IPS DF 4.7 (cell line): ENCODE data around the gene GHRH.

Source experiments
- DNase-seq: peaks from one replicate; pipeline ENCODE4 v3.0.0-alpha.2; 2013; ENCODE audit warnings: low spot score; ENCODE audit errors: extremely low read depth

Gene GHRH

GRCh38 chr20:37263686-37264085, 2.1 kb upstream of the GHRH start:
- DNase-seq = no peak

- no peak for DNase-seq
Measured at GRCh38 chr20:37262505-37262904, 891 bp upstream of the GHRH start.

GRCh38 chr20:37260923-37261322, 691 bp downstream of the GHRH start:
- DNase-seq = no peak

GRCh38 chr20:37259865-37260264, 1.7 kb downstream of the GHRH start:
- DNase-seq = no peak

GRCh38 chr20:37259031-37259430, 2.6 kb downstream of the GHRH start:
- DNase-seq = no peak

- DNase-seq = no peak
Measured at GRCh38 chr20:37257988-37258387, 3.6 kb downstream of the GHRH start.

GRCh38 chr20:37257530-37257929, 4.1 kb downstream of the GHRH start:
- no peak for DNase-seq

GRCh38 chr20:37256286-37256685, 5.3 kb downstream of the GHRH start:
- no peak for DNase-seq

- DNase-seq = no peak
Measured at GRCh38 chr20:37254114-37254878, 7.3 kb downstream of the GHRH start.

GRCh38 chr20:37253087-37253486, 8.5 kb downstream of the GHRH start:
- DNase-seq = no peak

- DNase-seq = no peak
Measured at GRCh38 chr20:37251825-37252477, 9.7 kb downstream of the GHRH start.

GRCh38 chr20:37249304-37249703, 12.3 kb downstream of the GHRH start:
- DNase-seq = no peak

GRCh38 chr20:37247547-37247946, 14.1 kb downstream of the GHRH start:
- DNase-seq = no peak

- no peak for DNase-seq
Measured at GRCh38 chr20:37246736-37247135, 14.9 kb downstream of the GHRH start.

GRCh38 chr20:37245216-37246150, 16.1 kb downstream of the GHRH start:
- DNase-seq = no peak

GRCh38 chr20:37244572-37244957, 17.0 kb downstream of the GHRH start:
- no peak for DNase-seq

- no peak for DNase-seq
Measured at GRCh38 chr20:37243937-37244571, 17.6 kb downstream of the GHRH start.

GRCh38 chr20:37243076-37243936, 18.3 kb downstream of the GHRH start:
- no peak for DNase-seq

GRCh38 chr20:37242503-37242902, 19.1 kb downstream of the GHRH start:
- no peak for DNase-seq

GRCh38 chr20:37240337-37241067, 21.1 kb downstream of the GHRH start:
- no peak for DNase-seq
